ENCODE data around the gene ABLIM1.

ABLIM1 gene

GRCh38 chr10:114403541-114404161, 254.4 kb downstream of the ABLIM1 start:
- TF ChIP-seq GATA1 (IDR thresholded peaks at IDR 0.05; ENCODE audit: low read depth, low read length) (no peak), POLR2A (IDR thresholded peaks at IDR 0.05; ENCODE audit: low read length) (no peak)
- no peak for DNase-seq

- TF ChIP-seq POLR2A (IDR thresholded peaks at IDR 0.05; ENCODE audit: low read length): no peak
- TF ChIP-seq GATA1 (IDR thresholded peaks at IDR 0.05; ENCODE audit: low read depth, low read length): no peak
- DNase-seq: no peak
Observed at GRCh38 chr10:114402871-114403540, 255.1 kb downstream of the ABLIM1 start.

GRCh38 chr10:114402233-114402632, 255.8 kb downstream of the ABLIM1 start:
- TF ChIP-seq GATA1 (IDR thresholded peaks at IDR 0.05; ENCODE audit: low read depth, low read length): no peak
- no peak for TF ChIP-seq POLR2A (IDR thresholded peaks at IDR 0.05; ENCODE audit: low read length)
- no peak for DNase-seq

GRCh38 chr10:114401195-114401791, 256.8 kb downstream of the ABLIM1 start:
- TF ChIP-seq GATA1 (IDR thresholded peaks at IDR 0.05; ENCODE audit: low read depth, low read length): no peak

GRCh38 chr10:114400091-114400490, 258.0 kb downstream of the ABLIM1 start:
- TF ChIP-seq POLR2A (IDR thresholded peaks at IDR 0.05; ENCODE audit: low read length) (no peak), GATA1 (IDR thresholded peaks at IDR 0.05; ENCODE audit: low read depth, low read length) (no peak)
- DNase-seq: no peak

More at GRCh38 chr10:114401195-114401791, 256.8 kb downstream of the ABLIM1 start:
- DNase-seq: no peak

- no peak for TF ChIP-seq POLR2A (IDR thresholded peaks at IDR 0.05; ENCODE audit: low read length)
- no peak for TF ChIP-seq GATA1 (IDR thresholded peaks at IDR 0.05; ENCODE audit: low read depth, low read length)
- no peak for DNase-seq
Observed at GRCh38 chr10:114399576-114399975, 258.5 kb downstream of the ABLIM1 start.

GRCh38 chr10:114398587-114399331, 259.3 kb downstream of the ABLIM1 start:
- TF ChIP-seq POLR2A (IDR thresholded peaks at IDR 0.05; ENCODE audit: low read length): no peak
- no peak for TF ChIP-seq GATA1 (IDR thresholded peaks at IDR 0.05; ENCODE audit: low read depth, low read length)
- DNase-seq: no peak

GRCh38 chr10:114397651-114398145, 260.4 kb downstream of the ABLIM1 start:
- no peak for DNase-seq
- no peak for TF ChIP-seq GATA1 (IDR thresholded peaks at IDR 0.05; ENCODE audit: low read depth, low read length)
- TF ChIP-seq POLR2A (IDR thresholded peaks at IDR 0.05; ENCODE audit: low read length): no peak

GRCh38 chr10:114396464-114396863, 261.6 kb downstream of the ABLIM1 start:
- TF ChIP-seq GATA1 (IDR thresholded peaks at IDR 0.05; ENCODE audit: low read depth, low read length) (no peak), POLR2A (IDR thresholded peaks at IDR 0.05; ENCODE audit: low read length) (no peak)

GRCh38 chr10:114395366-114396022, 262.6 kb downstream of the ABLIM1 start:
- DNase-seq: no peak
- TF ChIP-seq GATA1 (IDR thresholded peaks at IDR 0.05; ENCODE audit: low read depth, low read length) (no peak), POLR2A (IDR thresholded peaks at IDR 0.05; ENCODE audit: low read length) (no peak)

More at GRCh38 chr10:114396464-114396863, 261.6 kb downstream of the ABLIM1 start:
- DNase-seq: no peak

- TF ChIP-seq GATA1 (IDR thresholded peaks at IDR 0.05; ENCODE audit: low read depth, low read length) (no peak), POLR2A (IDR thresholded peaks at IDR 0.05; ENCODE audit: low read length) (no peak)
- no peak for DNase-seq
Observed at GRCh38 chr10:114394531-114394930, 263.5 kb downstream of the ABLIM1 start.

- TF ChIP-seq GATA1 (IDR thresholded peaks at IDR 0.05; ENCODE audit: low read depth, low read length) (no peak), POLR2A (IDR thresholded peaks at IDR 0.05; ENCODE audit: low read length) (no peak)
- no peak for DNase-seq
Observed at GRCh38 chr10:114393886-114394285, 264.2 kb downstream of the ABLIM1 start.

- no peak for TF ChIP-seq POLR2A (IDR thresholded peaks at IDR 0.05; ENCODE audit: low read length)
- no peak for TF ChIP-seq GATA1 (IDR thresholded peaks at IDR 0.05; ENCODE audit: low read depth, low read length)
- no peak for DNase-seq
Observed at GRCh38 chr10:114393482-114393881, 264.6 kb downstream of the ABLIM1 start.

Data from erythroblast (primary cell).